ENCODE results near the gene MRLN.

DNA sequence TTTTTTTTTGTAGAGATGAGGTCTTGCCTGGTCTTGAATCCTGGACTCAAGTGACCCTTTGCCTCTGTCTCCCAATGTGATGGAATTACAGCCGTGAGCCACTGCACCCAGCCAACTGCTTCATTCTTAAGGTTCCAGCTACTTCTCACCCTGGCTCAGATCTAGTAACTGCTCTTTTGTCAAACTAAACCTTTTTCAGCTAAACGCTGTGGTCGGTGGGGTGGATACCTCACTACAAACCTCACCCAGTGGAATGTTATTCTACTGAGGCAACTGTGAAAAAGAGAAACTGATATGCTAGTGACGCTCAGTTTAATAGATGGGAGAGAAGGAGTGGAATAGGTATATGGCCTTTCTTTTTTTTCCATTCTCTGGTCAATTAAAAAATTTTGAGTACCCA, 1.7 kb upstream of the MRLN start:
- TF ChIP-seq TEAD4 (IDR thresholded peaks at IDR 0.05) (no peak), YY1 (IDR thresholded peaks at IDR 0.05; ENCODE audit: low read depth) (no peak), ZBTB7A (IDR thresholded peaks at IDR 0.05; ENCODE audit: low read depth) (no peak), FOXM1 (IDR thresholded peaks at IDR 0.05; ENCODE audit: borderline replicate concordance, low read depth) (no peak), CREB1 (IDR thresholded peaks at IDR 0.05; ENCODE audit: low read depth) (no peak), EP300 (IDR thresholded peaks at IDR 0.05; ENCODE audit: borderline replicate concordance) (no peak), NFIC (IDR thresholded peaks at IDR 0.05) (no peak), CEBPB (IDR thresholded peaks at IDR 0.05) (no peak), EGR1 (IDR thresholded peaks at IDR 0.05) (no peak)
- TF ChIP-seq, protein P1, sequence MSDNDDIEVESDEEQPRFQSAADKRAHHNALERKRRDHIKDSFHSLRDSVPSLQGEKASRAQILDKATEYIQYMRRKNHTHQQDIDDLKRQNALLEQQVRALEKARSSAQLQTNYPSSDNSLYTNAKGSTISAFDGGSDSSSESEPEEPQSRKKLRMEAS (IDR thresholded peaks at IDR 0.05): no peak
- TF ChIP-seq, protein P2, sequence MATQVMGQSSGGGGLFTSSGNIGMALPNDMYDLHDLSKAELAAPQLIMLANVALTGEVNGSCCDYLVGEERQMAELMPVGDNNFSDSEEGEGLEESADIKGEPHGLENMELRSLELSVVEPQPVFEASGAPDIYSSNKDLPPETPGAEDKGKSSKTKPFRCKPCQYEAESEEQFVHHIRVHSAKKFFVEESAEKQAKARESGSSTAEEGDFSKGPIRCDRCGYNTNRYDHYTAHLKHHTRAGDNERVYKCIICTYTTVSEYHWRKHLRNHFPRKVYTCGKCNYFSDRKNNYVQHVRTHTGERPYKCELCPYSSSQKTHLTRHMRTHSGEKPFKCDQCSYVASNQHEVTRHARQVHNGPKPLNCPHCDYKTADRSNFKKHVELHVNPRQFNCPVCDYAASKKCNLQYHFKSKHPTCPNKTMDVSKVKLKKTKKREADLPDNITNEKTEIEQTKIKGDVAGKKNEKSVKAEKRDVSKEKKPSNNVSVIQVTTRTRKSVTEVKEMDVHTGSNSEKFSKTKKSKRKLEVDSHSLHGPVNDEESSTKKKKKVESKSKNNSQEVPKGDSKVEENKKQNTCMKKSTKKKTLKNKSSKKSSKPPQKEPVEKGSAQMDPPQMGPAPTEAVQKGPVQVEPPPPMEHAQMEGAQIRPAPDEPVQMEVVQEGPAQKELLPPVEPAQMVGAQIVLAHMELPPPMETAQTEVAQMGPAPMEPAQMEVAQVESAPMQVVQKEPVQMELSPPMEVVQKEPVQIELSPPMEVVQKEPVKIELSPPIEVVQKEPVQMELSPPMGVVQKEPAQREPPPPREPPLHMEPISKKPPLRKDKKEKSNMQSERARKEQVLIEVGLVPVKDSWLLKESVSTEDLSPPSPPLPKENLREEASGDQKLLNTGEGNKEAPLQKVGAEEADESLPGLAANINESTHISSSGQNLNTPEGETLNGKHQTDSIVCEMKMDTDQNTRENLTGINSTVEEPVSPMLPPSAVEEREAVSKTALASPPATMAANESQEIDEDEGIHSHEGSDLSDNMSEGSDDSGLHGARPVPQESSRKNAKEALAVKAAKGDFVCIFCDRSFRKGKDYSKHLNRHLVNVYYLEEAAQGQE (IDR thresholded peaks at IDR 0.05; ENCODE audit: low read depth): no peak
